H9 (cell line): ENCODE data around the gene NPAS3. TPM values are rescaled to one million over a fixed set of nuclear protein-coding genes. Genes with fewer than 3 reads are reported as not detected.

Experiments used
- DNase-seq: peaks from one replicate; pipeline ENCODE4 v3.0.0-alpha.2; 2017
- H2AFZ ChIP-seq: one replicate; pipeline ENCODE4 v1.6.1; 2013; ENCODE audit warnings: mild to moderate bottlenecking, low read length, control low read depth, moderate library complexity
- H2AK5ac ChIP-seq: 2 replicates; pipeline ENCODE4 v1.6.1; 2013; ENCODE audit warnings: low read length, control low read depth, mixed read lengths; ENCODE audit not compliant: insufficient read length
- H2BK120ac ChIP-seq: one replicate; pipeline ENCODE4 v1.6.1; 2013; ENCODE audit warnings: low read depth, mild to moderate bottlenecking, low read length, control low read depth, inconsistent platforms; ENCODE audit not compliant: poor library complexity, severe bottlenecking
- H2BK12ac ChIP-seq: 2 replicates; pipeline ENCODE4 v1.6.1; 2013; ENCODE audit warnings: low read length, control low read depth, mixed read lengths, low read depth; ENCODE audit not compliant: insufficient read length
- H2BK15ac ChIP-seq: 2 replicates; pipeline ENCODE4 v1.6.1; 2013; ENCODE audit warnings: low read depth, low read length, control low read depth
- H2BK20ac ChIP-seq: one replicate; pipeline ENCODE4 v1.6.1; 2013; ENCODE audit warnings: low read depth, mild to moderate bottlenecking, low read length, control low read depth, inconsistent platforms; ENCODE audit not compliant: poor library complexity, severe bottlenecking
- H2BK5ac ChIP-seq: 2 replicates; pipeline ENCODE4 v1.6.1; 2013; ENCODE audit warnings: low read length, control low read depth, mixed read lengths; ENCODE audit not compliant: insufficient read length
- H3K14ac ChIP-seq: 2 replicates; pipeline ENCODE4 v1.6.1; 2013; ENCODE audit warnings: low read length, control low read depth; ENCODE audit not compliant: insufficient read depth
- H3K18ac ChIP-seq: 2 replicates; pipeline ENCODE4 v1.6.1; 2013; ENCODE audit warnings: low read depth, mild to moderate bottlenecking, mixed read lengths, low read length, control low read depth; ENCODE audit not compliant: insufficient read length
- H3K23ac ChIP-seq: 2 replicates; pipeline ENCODE4 v1.6.1; 2013; ENCODE audit warnings: low read length, control low read depth, mixed read lengths, low read depth; ENCODE audit not compliant: insufficient read length
- H3K23me2 ChIP-seq: 2 replicates; pipeline ENCODE4 v1.6.1; 2013; ENCODE audit warnings: low read depth, mild to moderate bottlenecking, mixed read lengths, low read length, control low read depth; ENCODE audit not compliant: insufficient read length, poor library complexity, severe bottlenecking
- H3K27ac ChIP-seq: 2 replicates; pipeline ENCODE4 v1.5.1; 2013; ENCODE audit warnings: low read length, control low read depth, mixed read lengths, low read depth; ENCODE audit not compliant: insufficient read length
- H3K27me3 ChIP-seq: 2 replicates; pipeline ENCODE4 v1.6.1; 2013; ENCODE audit warnings: low read length, control low read depth, inconsistent platforms; ENCODE audit not compliant: insufficient read depth
- H3K4ac ChIP-seq: 2 replicates; pipeline ENCODE4 v1.6.1; 2013; ENCODE audit warnings: low read depth, mild to moderate bottlenecking, control low read depth, inconsistent platforms, low read length, moderate library complexity
- H3K4me1 ChIP-seq: 2 replicates; pipeline ENCODE4 v1.6.1; 2013; ENCODE audit warnings: low read length, control low read depth, inconsistent platforms; ENCODE audit not compliant: insufficient read depth
- H3K4me2 ChIP-seq: 2 replicates; pipeline ENCODE4 v1.6.1; 2013; ENCODE audit warnings: low read length, control low read depth, mixed read lengths; ENCODE audit not compliant: insufficient read length, insufficient read depth
- H3K56ac ChIP-seq: 2 replicates; pipeline ENCODE4 v1.6.1; 2013; ENCODE audit warnings: low read depth, mild to moderate bottlenecking, mixed read lengths, low read length, control low read depth; ENCODE audit not compliant: insufficient read length
- H3K79me1 ChIP-seq: 2 replicates; pipeline ENCODE4 v1.6.1; 2013; ENCODE audit warnings: low read depth, mild to moderate bottlenecking, moderate library complexity, low read length, control low read depth, inconsistent platforms; ENCODE audit not compliant: insufficient read depth, poor library complexity, severe bottlenecking
- H3K79me2 ChIP-seq: 2 replicates; pipeline ENCODE4 v1.6.1; 2013; ENCODE audit warnings: low read length, control low read depth, inconsistent platforms; ENCODE audit not compliant: insufficient read depth
- H3K9ac ChIP-seq: 2 replicates; pipeline ENCODE4 v1.6.1; 2013; ENCODE audit warnings: low read length, control low read depth, mixed read lengths; ENCODE audit not compliant: insufficient read length; ENCODE audit errors: extremely low read depth
- H3K9me3 ChIP-seq: one replicate; pipeline ENCODE4 v1.6.1; 2013; ENCODE audit warnings: low read depth, low read length, inconsistent platforms; ENCODE audit not compliant: control insufficient read depth
- H3T11ph ChIP-seq: one replicate; pipeline ENCODE4 v1.6.1; 2013; ENCODE audit warnings: mild to moderate bottlenecking, low read length, control low read depth, inconsistent platforms
- H4K20me1 ChIP-seq: one replicate; pipeline ENCODE4 v1.6.1; 2013; ENCODE audit not compliant: control insufficient read depth, insufficient read length, insufficient read depth
- H4K5ac ChIP-seq: 2 replicates; pipeline ENCODE4 v1.6.1; 2013; ENCODE audit warnings: low read depth, mild to moderate bottlenecking, mixed read lengths, low read length, control low read depth; ENCODE audit not compliant: insufficient read length
- H4K8ac ChIP-seq: replicated peaks from 2 replicates; pipeline ENCODE4 v1.6.1; 2013; ENCODE audit warnings: low read length, control low read depth, mixed read lengths, low read depth; ENCODE audit not compliant: insufficient read length
- H4K91ac ChIP-seq: 2 replicates; pipeline ENCODE4 v1.6.1; 2013; ENCODE audit warnings: low read depth, mild to moderate bottlenecking, moderate library complexity, mixed read lengths, low read length, control low read depth; ENCODE audit not compliant: insufficient read length
- H3K27ac Mint-ChIP-seq, 3 experiments: 2 replicates in 2 of 3; 3 replicates in 1 of 3; pipeline ENCODE4 v1.8.0; 2020 to 2021; ENCODE audit warnings: mixed read lengths in 3 of 3, mild to moderate bottlenecking in 1 of 3, moderate library complexity in 1 of 3
- H3K27me3 Mint-ChIP-seq: 2 replicates; pipeline ENCODE4 v1.8.0; 2021; ENCODE audit warnings: low read depth, mild to moderate bottlenecking, moderate library complexity, mixed read lengths
- H3K36me3 Mint-ChIP-seq, 3 experiments: 2 replicates in 2 of 3; 3 replicates in 1 of 3; pipeline ENCODE4 v1.8.0; 2020 to 2021; ENCODE audit warnings: low read depth in 3 of 3, mixed read lengths in 3 of 3; ENCODE audit not compliant: insufficient read depth in 1 of 3
- H3K4me1 Mint-ChIP-seq, 2 experiments: 2 replicates each; pipeline ENCODE4 v1.8.0; 2020; ENCODE audit warnings: mixed read lengths in 2 of 2
- H3K4me3 Mint-ChIP-seq, 2 experiments: 2 replicates in 1 of 2; 3 replicates in 1 of 2; pipeline ENCODE4 v1.8.0; 2020 to 2021; ENCODE audit warnings: mild to moderate bottlenecking in 2 of 2, mixed read lengths in 2 of 2, moderate library complexity in 1 of 2
- H3K9me3 Mint-ChIP-seq, 2 experiments: 2 replicates in 1 of 2; 3 replicates in 1 of 2; pipeline ENCODE4 v1.8.0; 2020; ENCODE audit warnings: mild to moderate bottlenecking in 2 of 2, mixed read lengths in 2 of 2, moderate library complexity in 1 of 2
- CTCF ChIP-seq: fragments of 200-600 bp; sonication (generic); conservative IDR thresholded peaks from 3 replicates; pipeline ENCODE4 v1.8.0; 2021; ENCODE audit warnings: antibody characterized with exemption, mild to moderate bottlenecking
- whole genome bisulfite sequencing: extraction: QIAGEN DNeasy Blood & Tissue Kit; methylation state at CpG from one replicate; pipeline ENCODE4 v1.1.7; 2013; ENCODE audit warnings: missing lambda C conversion rate, low lambda C conversion rate, mixed read lengths; ENCODE audit not compliant: insufficient read length; ENCODE audit errors: extremely low coverage; 5-methylcytosine and 5-hydroxymethylcytosine counted together
- total RNA-seq: library from RNA; stranded (reverse); gene quantifications from 2 replicates; pipeline ENCODE4 v1.2.1, GENCODE V29; 2021

Gene NPAS3
- total RNA-seq, 1 experiment from 2014 or later = 0.17 TPM

- H2BK20ac ChIP-seq = no peak overlapping the region
- no peak overlapping the region for H3K14ac ChIP-seq
- no peak overlapping the region for H2AK5ac ChIP-seq
- H4K8ac ChIP-seq = no peak overlapping the region
- Mint-ChIP-seq H3K9me3 (no peaks in the 10 kb centered on the region), H3K36me3 (no peaks in the 10 kb centered on the region; a peak in 1 of 7 replicates), H3K4me3 (no peak overlapping the region), H3K4me1 (peaks cover 32 to 35% of the 10 kb centered on the region in 2 experiments), H3K27ac (no peak overlapping the region), H3K27me3 (no peaks in the 10 kb centered on the region)
- no peak overlapping the region for H3K4ac ChIP-seq
- H3K9me3 ChIP-seq = no peaks in the 10 kb centered on the region
- H3K56ac ChIP-seq = no peak overlapping the region
- H3K23me2 ChIP-seq = no peaks in the 10 kb centered on the region
- no peak overlapping the region for H2AFZ ChIP-seq
- no peak overlapping the region for H3K27ac ChIP-seq
- H3K4me2 ChIP-seq = no peak overlapping the region
- no peaks in the 10 kb centered on the region for H3K27me3 ChIP-seq
- no peak overlapping the region for H3T11ph ChIP-seq
- no peak overlapping the region for H2BK12ac ChIP-seq
- no peak overlapping the region for H3K23ac ChIP-seq
- H4K91ac ChIP-seq = no peak overlapping the region
- H3K4me1 ChIP-seq = peaks cover 5% of the 10 kb centered on the region; the same call in 1 of the 2 replicates
- WGBS = no CpG with 5 or more reads among the region's 7 CpGs
- H3K18ac ChIP-seq = no peak overlapping the region
- no peak overlapping the region for H2BK120ac ChIP-seq
- H4K20me1 ChIP-seq = no peaks in the 10 kb centered on the region
- no peak for TF ChIP-seq CTCF
- H3K79me2 ChIP-seq = no peaks in the 10 kb centered on the region
- no peak overlapping the region for H2BK15ac ChIP-seq
- no peak overlapping the region for H2BK5ac ChIP-seq
- H4K5ac ChIP-seq = no peak overlapping the region
- no peaks in the 10 kb centered on the region for H3K79me1 ChIP-seq
- H3K9ac ChIP-seq = no peak overlapping the region
- no peak for DNase-seq
Measured at GRCh38 chr14:33710273-33710672, 771.6 kb downstream of the NPAS3 start.
